H7 (cell line): ENCODE results near the gene FAM234A. TPM values are rescaled to one million over a fixed set of nuclear protein-coding genes. Genes with fewer than 3 reads are reported as not detected.
"Not testable (repeated sequence)": the region's sequence is repeated elsewhere in the genome, so short reads cannot be mapped to it uniquely, and the experiment has no call there.

Source experiments
- DNase-seq: peaks from one replicate; pipeline ENCODE4 v3.0.0; 2012
- H3K27me3 ChIP-seq: 2 replicates; pipeline ENCODE4 v1.6.0; 2011; ENCODE audit warnings: mild to moderate bottlenecking, low read length; ENCODE audit not compliant: control insufficient read depth, insufficient read depth
- H3K36me3 ChIP-seq: replicated peaks from 2 replicates; pipeline ENCODE4 v1.5.1; 2011; ENCODE audit warnings: low read length; ENCODE audit not compliant: control insufficient read depth, insufficient read depth
- H3K4me3 ChIP-seq: 2 replicates; pipeline ENCODE4 v1.5.1; 2011; ENCODE audit warnings: low read depth, mild to moderate bottlenecking, control low read depth, low read length, moderate library complexity; ENCODE audit not compliant: insufficient read depth
- total RNA-seq: library from RNA; depleted of rRNA; stranded (reverse); fragments of >200 nt; shearing (Covaris generic); gene quantifications from 2 replicates; pipeline ENCODE4 v1.2.3, GENCODE V29; 2014

The FAM234A gene
- total RNA-seq, 1 experiment from 2014 or later: 106 TPM

- Histone ChIP-seq H3K27me3 (no peaks in the 10 kb centered on the region), H3K4me3 (no peak overlapping the region), H3K36me3 (peaks cover 4% of the 10 kb centered on the region)
- peak; percentile 38 for DNase-seq
Observed at GRCh38 chr16:265711-266110, 31.1 kb downstream of the FAM234A start.

GRCh38 chr16:266258-267164 lies 31.9 kb downstream of the FAM234A start:
- peaks cover 4% of the 10 kb centered on the region for H3K36me3 ChIP-seq
- DNase-seq: no peak
- no peak overlapping the region for H3K4me3 ChIP-seq
- H3K27me3 ChIP-seq: no peaks in the 10 kb centered on the region

GRCh38 chr16:267562-267961 lies 32.9 kb downstream of the FAM234A start:
- not testable (repeated sequence) for H3K4me3 ChIP-seq, H3K27me3 ChIP-seq, DNase-seq, H3K36me3 ChIP-seq

GRCh38 chr16:268141-269053 lies 33.8 kb downstream of the FAM234A start:
- Histone ChIP-seq H3K4me3 (no peak overlapping the region), H3K36me3 (no peaks in the 10 kb centered on the region; the same call in 1 of the 2 replicates), H3K27me3 (no peaks in the 10 kb centered on the region)
- no peak for DNase-seq

GRCh38 chr16:269061-269796 lies 34.6 kb downstream of the FAM234A start:
- H3K4me3 ChIP-seq: no peak overlapping the region
- DNase-seq: no peak
- no peaks in the 10 kb centered on the region for H3K36me3 ChIP-seq
- 0 out of 2 replicates have a peak, but pooled peaks cover under 1% of the 10 kb centered on the region for H3K27me3 ChIP-seq

GRCh38 chr16:270381-271255 lies 36.0 kb downstream of the FAM234A start:
- H3K36me3 ChIP-seq: no peaks in the 10 kb centered on the region
- no peak for DNase-seq
- H3K27me3 ChIP-seq: peaks cover 12% of the 10 kb centered on the region
- no peak overlapping the region for H3K4me3 ChIP-seq

GRCh38 chr16:272633-273546 lies 38.3 kb downstream of the FAM234A start:
- no peak for DNase-seq
- Histone ChIP-seq H3K4me3 (no peak overlapping the region), H3K27me3 (peaks cover 21% of the 10 kb centered on the region), H3K36me3 (no peaks in the 10 kb centered on the region)

- Histone ChIP-seq H3K27me3 (peaks cover 25% of the 10 kb centered on the region), H3K4me3 (no peak overlapping the region)
- no peak for DNase-seq
Observed at GRCh38 chr16:273547-274421, 39.2 kb downstream of the FAM234A start.

GRCh38 chr16:275041-275641 lies 40.5 kb downstream of the FAM234A start:
- DNase-seq: peak; percentile 92
- H3K4me3 ChIP-seq: peak overlapping the region; percentile 47
- peaks cover 38% of the 10 kb centered on the region for H3K27me3 ChIP-seq
- no peaks in the 10 kb centered on the region for H3K36me3 ChIP-seq

More at GRCh38 chr16:273547-274421, 39.2 kb downstream of the FAM234A start:
- H3K36me3 ChIP-seq: no peaks in the 10 kb centered on the region

GRCh38 chr16:275786-276232 lies 41.2 kb downstream of the FAM234A start, which contains the start of gene RGS11:
Gene RGS11, minus strand, starts transcription at chr16:275944. Its CDS starts 33 bp downstream, at chr16:275911.
- DNase-seq: peak; percentile 86
- Histone ChIP-seq H3K27me3 (peaks cover 41% of the 10 kb centered on the region), H3K36me3 (no peaks in the 10 kb centered on the region), H3K4me3 (peak within 1 kb of the TSS; percentile 47)

GRCh38 chr16:276426-277077 lies 41.9 kb downstream of the FAM234A start:
- Histone ChIP-seq H3K36me3 (no peaks in the 10 kb centered on the region), H3K27me3 (peaks cover 49% of the 10 kb centered on the region), H3K4me3 (no peak overlapping the region)
- no peak for DNase-seq
